Activated CD4-positive, alpha-beta T cell treated with anti-CD3 and anti-CD28 coated beads for 36 hours (primary cell): Measurements from ENCODE around the gene MRPS22. TPM values are rescaled to one million over a fixed set of nuclear protein-coding genes. Genes with fewer than 3 reads are reported as not detected.

ENCODE experiments used
- ATAC-seq: fragments of 200-7000 bp; cut with Tn5 transposase; one replicate; pipeline ENCODE4 v1.10.0; 2021; ENCODE audit warnings: mild to moderate bottlenecking, moderate library complexity
- CTCF ChIA-PET: fragments of 350-600 bp; sonication (Branson Sonifier 250); formaldehyde crosslinking; loops from one replicate; lab custom pipeline; 2021; ENCODE audit warnings: antibody characterized with exemption; lab: Charles Lee
- POLR2A ChIA-PET: fragments of 350-600 bp; sonication (Branson Sonifier 250); formaldehyde crosslinking; loops from one replicate; lab custom pipeline; 2021; ENCODE audit warnings: antibody characterized with exemption, inconsistent platforms; lab: Charles Lee
- DNase-seq: peaks from one replicate; pipeline ENCODE4 v3.0.0-alpha.2; 2020
- H3K27ac Mint-ChIP-seq: one replicate; pipeline ENCODE4 v1.8.0; 2021; ENCODE audit warnings: mixed read lengths
- H3K27me3 Mint-ChIP-seq: one replicate; pipeline ENCODE4 v1.8.0; 2021; ENCODE audit warnings: mixed read lengths
- H3K36me3 Mint-ChIP-seq: one replicate; pipeline ENCODE4 v1.8.0; 2021; ENCODE audit warnings: low read depth, mixed read lengths
- H3K4me1 Mint-ChIP-seq: one replicate; pipeline ENCODE4 v1.8.0; 2021; ENCODE audit warnings: mixed read lengths
- H3K4me3 Mint-ChIP-seq: one replicate; pipeline ENCODE4 v1.8.0; 2021; ENCODE audit warnings: mild to moderate bottlenecking, moderate library complexity, mixed read lengths
- H3K9me3 Mint-ChIP-seq: one replicate; pipeline ENCODE4 v1.8.0; 2021; ENCODE audit warnings: low read depth, mixed read lengths
- intact Hi-C, 2 experiments: fragments of 100-400 bp; cut with DNase I in 1 of 2; cut with micrococcal nuclease in 1 of 2; formaldehyde crosslinking; loops; one replicate each; pipeline versions ENCODE4 v1.14.2 to v1.15.1; 2022 to 2024; cut with DNase I, micrococcal nuclease
- total RNA-seq, 2 experiments: library from RNA; stranded (reverse); gene quantifications; one replicate each; pipeline ENCODE4 v1.2.3, GENCODE V29; 2021

Gene MRPS22
- total RNA-seq, 2 experiments from 2014 or later = 72.4 to 80.6 TPM

DNA sequence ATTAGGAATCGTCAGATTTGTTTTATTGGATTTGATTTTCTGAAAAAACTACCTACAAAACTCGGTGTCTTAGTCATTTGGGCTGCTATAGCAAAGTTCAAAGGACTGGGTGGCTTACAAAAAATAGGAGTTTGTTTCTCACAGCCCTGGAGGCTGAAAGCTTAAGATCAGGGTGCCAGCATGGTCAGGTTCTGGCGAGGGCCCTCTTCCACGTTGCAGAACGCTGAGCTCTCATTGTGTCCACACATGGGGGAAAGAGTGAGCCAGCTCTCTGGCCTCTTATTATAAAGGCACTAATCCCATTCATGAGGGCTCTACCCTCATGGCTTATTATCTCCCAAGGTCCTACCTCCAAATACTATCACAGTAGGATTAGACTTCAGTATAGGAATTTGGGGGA is 40.6 kb upstream of the MRPS22 start:
- Mint-ChIP-seq H3K9me3 (no peaks in the 10 kb centered on the region), H3K4me1 (no peaks in the 10 kb centered on the region), H3K4me3 (no peak overlapping the region), H3K27ac (no peak overlapping the region), H3K27me3 (peaks cover 3% of the 10 kb centered on the region), H3K36me3 (no peaks in the 10 kb centered on the region)
- ATAC-seq = no peak
- CTCF ChIA-PET = interaction anchor here (1.1 kb wide), 1 partner anchor 26 kb away, joined by 3 read pairs; no protein-coding TSS in a partner anchor
- no peak for DNase-seq
- intact Hi-C loops = no loop called here
- POLR2A ChIA-PET = no interaction called here

DNA sequence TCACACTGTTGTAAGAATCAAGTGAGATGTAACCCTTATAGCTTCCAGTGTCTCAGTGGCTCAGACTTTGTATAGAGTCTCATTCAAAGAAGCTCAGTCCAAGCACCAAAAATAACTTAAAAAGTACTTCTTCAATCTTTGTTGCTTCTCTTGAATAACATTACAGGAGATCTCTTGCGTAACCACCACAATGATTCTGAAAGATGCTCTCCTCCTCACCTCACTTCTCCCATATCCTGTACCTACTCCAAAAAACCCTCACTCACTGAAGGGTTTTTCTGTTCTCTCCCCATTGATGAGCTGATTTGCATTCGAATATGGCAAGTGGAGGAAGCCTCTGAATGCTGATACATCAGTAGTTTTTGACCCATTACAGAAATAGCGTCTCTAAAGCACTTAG is 39.4 kb upstream of the MRPS22 start:
- no peaks in the 10 kb centered on the region for H3K4me1 Mint-ChIP-seq
- intact Hi-C loops = no loop called here
- ChIA-PET CTCF (interaction anchor here (0.6 kb wide), 1 partner anchor 710 kb away, joined by 3 read pairs; the partner anchor contains the start of gene CEP70), POLR2A (no interaction called here)
- no peak overlapping the region for H3K27ac Mint-ChIP-seq
- H3K4me3 Mint-ChIP-seq = no peak overlapping the region
- DNase-seq (no peak), ATAC-seq (no peak)
- H3K9me3 Mint-ChIP-seq = no peaks in the 10 kb centered on the region
- H3K36me3 Mint-ChIP-seq = no peaks in the 10 kb centered on the region
- H3K27me3 Mint-ChIP-seq = peaks cover 3% of the 10 kb centered on the region

DNA sequence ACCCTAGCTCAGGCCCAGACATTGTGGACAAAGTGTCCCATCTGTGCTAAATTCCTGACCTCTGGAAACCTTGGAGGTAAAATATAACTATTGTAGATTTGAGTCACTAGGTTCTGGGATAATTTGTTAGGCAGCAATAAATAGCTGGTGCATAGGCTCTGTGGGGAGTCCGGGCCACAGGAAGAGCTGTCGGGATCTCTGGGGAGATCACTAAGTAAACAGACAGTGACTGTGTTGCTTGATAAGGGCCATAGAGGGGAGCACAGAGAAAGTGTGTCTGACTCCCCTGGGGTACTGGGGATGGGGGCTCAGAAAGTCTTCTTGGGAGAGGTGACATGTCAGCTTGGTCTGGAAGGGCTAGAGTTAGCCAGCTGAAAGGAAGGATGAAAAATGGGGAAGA is 37.7 kb upstream of the MRPS22 start:
- Mint-ChIP-seq H3K36me3 (no peaks in the 10 kb centered on the region), H3K4me3 (no peak overlapping the region), H3K9me3 (no peaks in the 10 kb centered on the region), H3K27ac (no peak overlapping the region), H3K4me1 (no peaks in the 10 kb centered on the region), H3K27me3 (peaks cover 3% of the 10 kb centered on the region)
- ATAC-seq (no peak), DNase-seq (no peak)
- ChIA-PET POLR2A (no interaction called here), CTCF (interaction anchor here (0.7 kb wide), 1 partner anchor 374 kb away, joined by 4 read pairs; no protein-coding TSS in a partner anchor)
- intact Hi-C loops = no loop called here

- peaks cover 3% of the 10 kb centered on the region for H3K27me3 Mint-ChIP-seq
- H3K4me3 Mint-ChIP-seq = no peak overlapping the region
- CTCF ChIA-PET = interaction anchor here (0.6 kb wide), 1 partner anchor 828 kb away, joined by 3 read pairs; no protein-coding TSS in a partner anchor
Measured at GRCh38 chr3:139307072-139307491, 36.7 kb upstream of the MRPS22 start.

GRCh38 chr3:139307601-139308555 is 35.9 kb upstream of the MRPS22 start:
- ATAC-seq = no peak

More at GRCh38 chr3:139307072-139307491, 36.7 kb upstream of the MRPS22 start:
- no peaks in the 10 kb centered on the region for H3K4me1 Mint-ChIP-seq
- ATAC-seq (no peak), DNase-seq (no peak)
- POLR2A ChIA-PET = no interaction called here
- intact Hi-C loops = no loop called here
- H3K36me3 Mint-ChIP-seq = no peaks in the 10 kb centered on the region
- H3K27ac Mint-ChIP-seq = no peak overlapping the region
- H3K9me3 Mint-ChIP-seq = no peaks in the 10 kb centered on the region

GRCh38 chr3:139308560-139308959 is 35.3 kb upstream of the MRPS22 start:
- intact Hi-C loops = no loop called here
- CTCF ChIA-PET = interaction anchor here (0.6 kb wide), 1 partner anchor 732 kb away, joined by 3 read pairs; no protein-coding TSS in a partner anchor
- no peaks in the 10 kb centered on the region for H3K9me3 Mint-ChIP-seq
- no peaks in the 10 kb centered on the region for H3K4me1 Mint-ChIP-seq
- peaks cover 3% of the 10 kb centered on the region for H3K27me3 Mint-ChIP-seq
- ATAC-seq (no peak), DNase-seq (no peak)
- H3K36me3 Mint-ChIP-seq = no peaks in the 10 kb centered on the region
- H3K27ac Mint-ChIP-seq = no peak overlapping the region
- no peak overlapping the region for H3K4me3 Mint-ChIP-seq
- POLR2A ChIA-PET = no interaction called here

More at GRCh38 chr3:139307601-139308555, 35.9 kb upstream of the MRPS22 start:
- H3K27ac Mint-ChIP-seq = no peak overlapping the region
- intact Hi-C loops = no loop called here
- H3K9me3 Mint-ChIP-seq = no peaks in the 10 kb centered on the region
- H3K4me3 Mint-ChIP-seq = no peak overlapping the region
- POLR2A ChIA-PET = no interaction called here
- peaks cover 3% of the 10 kb centered on the region for H3K27me3 Mint-ChIP-seq
- H3K4me1 Mint-ChIP-seq = no peaks in the 10 kb centered on the region
- no peak for DNase-seq
- CTCF ChIA-PET = interaction anchor here (0.6 kb wide), 1 partner anchor 733 kb away, joined by 3 read pairs; no protein-coding TSS in a partner anchor
- H3K36me3 Mint-ChIP-seq = no peaks in the 10 kb centered on the region

- ChIA-PET POLR2A (interaction anchor here (0.6 kb wide), 1 partner anchor 257 kb away, joined by 3 read pairs; no protein-coding TSS in a partner anchor), CTCF (interaction anchor here (0.6 kb wide), 1 partner anchor 37 kb away, joined by 3 read pairs; no protein-coding TSS in a partner anchor)
- Mint-ChIP-seq H3K4me1 (no peaks in the 10 kb centered on the region), H3K9me3 (no peaks in the 10 kb centered on the region), H3K27me3 (peaks cover 3% of the 10 kb centered on the region), H3K36me3 (no peaks in the 10 kb centered on the region), H3K27ac (no peak overlapping the region), H3K4me3 (no peak overlapping the region)
- no peak for DNase-seq
- ATAC-seq = no peak
- intact Hi-C loops = no loop called here
Measured at GRCh38 chr3:139309061-139309591, 34.7 kb upstream of the MRPS22 start.

DNA sequence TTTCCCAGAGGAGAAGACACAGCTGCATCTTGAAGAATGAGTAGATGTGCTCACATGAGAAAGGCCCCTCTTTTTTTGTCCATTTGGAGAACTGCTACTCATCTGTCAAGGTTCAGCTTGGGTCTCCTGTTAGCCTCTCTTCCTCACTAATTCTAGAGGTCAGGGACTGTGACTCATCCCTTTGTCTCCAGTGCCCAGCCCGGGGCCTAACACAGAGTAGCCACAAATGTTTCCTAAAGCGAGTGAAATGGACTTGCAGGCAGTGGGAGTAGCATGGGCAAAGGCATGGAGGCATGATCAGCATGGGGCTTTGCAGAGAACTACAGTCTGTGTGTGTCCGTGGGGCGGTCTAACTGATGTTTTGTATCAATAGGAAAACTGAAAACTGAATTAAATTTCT is 33.9 kb upstream of the MRPS22 start:
- Mint-ChIP-seq H3K9me3 (no peaks in the 10 kb centered on the region), H3K4me3 (no peak overlapping the region), H3K36me3 (no peaks in the 10 kb centered on the region), H3K27ac (no peak overlapping the region), H3K27me3 (peaks cover 3% of the 10 kb centered on the region), H3K4me1 (no peaks in the 10 kb centered on the region)
- POLR2A ChIA-PET = no interaction called here
- CTCF ChIA-PET = interaction anchor here (0.6 kb wide), 1 partner anchor 38 kb away, joined by 3 read pairs; no protein-coding TSS in a partner anchor
- DNase-seq (no peak), ATAC-seq (no peak)
- intact Hi-C loops = no loop called here

DNA sequence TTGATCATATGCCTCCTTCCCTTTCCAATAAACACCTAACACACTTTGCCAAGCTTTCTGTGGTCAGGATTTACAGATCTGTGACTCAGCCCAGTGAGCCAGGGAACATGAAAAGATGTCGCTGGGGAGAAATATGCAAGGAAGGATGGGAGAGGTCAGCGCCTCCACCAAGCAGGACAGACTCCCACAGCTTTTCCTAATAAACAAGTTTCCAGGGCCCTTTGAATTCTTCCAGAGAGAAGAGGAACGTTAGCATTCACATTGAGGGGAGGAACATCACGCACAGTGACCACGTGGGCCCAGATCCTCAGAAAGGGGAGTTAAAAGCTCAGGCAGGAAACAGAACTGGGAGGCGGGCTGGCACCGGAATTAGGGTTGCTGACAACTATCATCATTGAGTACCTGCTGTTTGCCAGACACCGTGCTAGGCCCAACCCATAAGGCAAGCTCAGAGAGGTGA is 33.3 kb upstream of the MRPS22 start:
- no peak overlapping the region for H3K27ac Mint-ChIP-seq

DNA sequence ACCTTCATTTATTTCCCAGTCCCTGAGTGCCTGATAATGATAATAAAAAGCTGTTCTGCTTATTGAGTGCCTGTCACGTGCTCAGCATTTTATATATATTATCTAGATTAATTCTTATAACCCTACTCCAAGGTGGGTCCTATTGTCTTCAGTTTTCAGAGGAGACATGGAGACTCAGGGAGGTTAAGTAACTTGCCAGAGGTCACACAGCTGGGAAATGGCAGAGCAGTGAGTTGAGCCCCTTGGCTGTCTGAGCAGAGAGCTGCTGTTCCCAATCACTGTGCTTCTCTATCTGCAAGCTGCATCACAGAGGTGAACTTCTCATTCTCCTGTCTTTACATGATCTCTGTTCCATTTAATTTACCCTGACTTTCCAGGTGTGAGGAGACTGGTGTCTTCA is 32.3 kb upstream of the MRPS22 start:
- no peak overlapping the region for H3K4me3 Mint-ChIP-seq
- POLR2A ChIA-PET = interaction anchor here (0.6 kb wide), 1 partner anchor 106 kb away, joined by 4 read pairs; no protein-coding TSS in a partner anchor
- H3K4me1 Mint-ChIP-seq = no peaks in the 10 kb centered on the region
- ATAC-seq (no peak), DNase-seq (no peak)
- CTCF ChIA-PET = interaction anchor here (0.7 kb wide), 1 partner anchor 30 kb away, joined by 3 read pairs; no protein-coding TSS in a partner anchor
- no peaks in the 10 kb centered on the region for H3K36me3 Mint-ChIP-seq
- intact Hi-C loops = no loop called here
- H3K9me3 Mint-ChIP-seq = no peaks in the 10 kb centered on the region
- peaks cover 5% of the 10 kb centered on the region for H3K27me3 Mint-ChIP-seq
- H3K27ac Mint-ChIP-seq = no peak overlapping the region

More for the DNA sequence above, 33.3 kb upstream of the MRPS22 start:
- ATAC-seq = no peak
- ChIA-PET CTCF (interaction anchor here (0.6 to 0.8 kb wide), 2 partner anchors 84 to 1130 kb away, joined by 3 read pairs; no protein-coding TSS in a partner anchor), POLR2A (no interaction called here)
- Mint-ChIP-seq H3K27me3 (peaks cover under 1% of the 10 kb centered on the region), H3K9me3 (no peaks in the 10 kb centered on the region), H3K36me3 (no peaks in the 10 kb centered on the region), H3K4me3 (no peak overlapping the region), H3K4me1 (no peaks in the 10 kb centered on the region)
- no peak for DNase-seq
- intact Hi-C loops = no loop called here

DNA sequence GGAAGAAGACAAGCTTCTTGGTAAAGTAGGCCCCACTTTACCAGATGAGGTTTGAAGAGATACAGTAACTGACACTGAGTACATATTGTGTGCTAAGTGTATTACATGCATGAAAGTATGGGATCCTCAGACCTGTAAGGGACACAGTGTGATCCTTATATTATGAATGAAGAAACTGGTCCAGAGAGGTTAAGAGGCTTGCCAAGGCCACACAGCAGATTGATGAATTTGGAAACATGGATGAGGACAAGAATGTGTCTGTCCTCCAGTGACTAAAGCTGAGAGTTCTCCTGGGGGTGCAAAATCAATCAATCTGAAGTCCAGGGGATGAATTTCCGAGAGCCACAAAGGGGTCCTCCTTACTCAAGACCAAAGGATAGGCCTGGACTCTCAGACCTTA is 31.4 kb upstream of the MRPS22 start:
- ATAC-seq = no peak
- Mint-ChIP-seq H3K9me3 (no peaks in the 10 kb centered on the region), H3K36me3 (no peaks in the 10 kb centered on the region)

More for the DNA sequence above, 31.4 kb upstream of the MRPS22 start:
- ChIA-PET POLR2A (no interaction called here), CTCF (no interaction called here)
- H3K27me3 Mint-ChIP-seq = peaks cover 6% of the 10 kb centered on the region
- H3K27ac Mint-ChIP-seq = no peak overlapping the region
- no peaks in the 10 kb centered on the region for H3K4me1 Mint-ChIP-seq
- no peak for DNase-seq
- H3K4me3 Mint-ChIP-seq = no peak overlapping the region
- intact Hi-C loops = no loop called here
